Tibial nerve (tissue), 4 donors: Measurements from ENCODE around the gene CAMSAP1.

Experiments
- EP300 ChIP-seq, 2 donors: sonication (generic); formaldehyde crosslinking; IDR thresholded peaks; one replicate each; pipeline ENCODE4 v1.6.1; 2017; ENCODE audit warnings: antibody characterized with exemption in 2 of 2, mild to moderate bottlenecking in 1 of 2
- POLR2A ChIP-seq, 2 donors: fragments of 450-650 bp; IDR thresholded peaks; one replicate each; pipeline ENCODE4 v1.6.1; 2017; ENCODE audit warnings: antibody characterized with exemption in 2 of 2, mild to moderate bottlenecking in 2 of 2, moderate library complexity in 2 of 2
- TF ChIP-seq, protein P1 (sequence below), 5 experiments: fragments of 200-600 bp in 3 of 5; fragments of 450-650 bp in 2 of 5; sonication (generic) in 3 of 5; IDR thresholded peaks; one replicate each; pipeline ENCODE4 v1.5.1; 2016 to 2019; ENCODE audit warnings: antibody characterized with exemption in 5 of 5, mild to moderate bottlenecking in 3 of 5, moderate library complexity in 2 of 5

DNA sequence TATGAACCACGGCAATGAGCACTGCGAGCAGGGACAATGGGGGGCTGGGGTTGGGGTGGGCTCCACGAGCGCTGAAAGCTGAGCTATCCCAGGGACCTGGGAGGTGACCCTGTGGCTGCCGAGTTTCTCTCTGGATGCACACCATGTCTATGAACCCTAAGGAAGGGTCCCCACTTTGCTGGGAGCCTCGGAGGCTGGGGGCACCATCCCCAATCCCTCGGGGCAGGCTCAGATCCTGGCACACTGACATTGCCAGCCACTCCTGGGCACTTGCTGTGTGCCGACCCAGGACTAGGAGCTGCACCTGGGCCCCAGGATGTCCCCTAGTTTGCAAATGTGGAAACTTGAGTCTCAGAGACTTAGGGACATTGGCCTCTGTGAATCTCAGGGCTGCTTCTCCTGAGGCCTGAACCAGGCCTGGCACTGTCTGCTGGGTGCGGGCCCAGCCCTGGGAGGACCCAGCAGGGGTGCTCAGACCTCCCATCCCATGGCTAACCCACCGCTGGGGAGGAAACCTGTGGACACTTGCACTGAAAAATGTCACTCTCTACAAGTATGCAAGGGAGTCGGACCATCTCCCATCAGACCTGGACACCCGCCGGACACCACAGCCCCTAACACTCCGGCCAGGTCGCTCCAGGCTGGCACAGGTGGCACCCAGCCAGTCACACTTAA lies 13.0 kb upstream of the CAMSAP1 start:
- TF ChIP-seq POLR2A (IDR thresholded peaks at IDR 0.05) (no peak), EP300 (IDR thresholded peaks at IDR 0.05) (no peak)
- TF ChIP-seq, protein P1, sequence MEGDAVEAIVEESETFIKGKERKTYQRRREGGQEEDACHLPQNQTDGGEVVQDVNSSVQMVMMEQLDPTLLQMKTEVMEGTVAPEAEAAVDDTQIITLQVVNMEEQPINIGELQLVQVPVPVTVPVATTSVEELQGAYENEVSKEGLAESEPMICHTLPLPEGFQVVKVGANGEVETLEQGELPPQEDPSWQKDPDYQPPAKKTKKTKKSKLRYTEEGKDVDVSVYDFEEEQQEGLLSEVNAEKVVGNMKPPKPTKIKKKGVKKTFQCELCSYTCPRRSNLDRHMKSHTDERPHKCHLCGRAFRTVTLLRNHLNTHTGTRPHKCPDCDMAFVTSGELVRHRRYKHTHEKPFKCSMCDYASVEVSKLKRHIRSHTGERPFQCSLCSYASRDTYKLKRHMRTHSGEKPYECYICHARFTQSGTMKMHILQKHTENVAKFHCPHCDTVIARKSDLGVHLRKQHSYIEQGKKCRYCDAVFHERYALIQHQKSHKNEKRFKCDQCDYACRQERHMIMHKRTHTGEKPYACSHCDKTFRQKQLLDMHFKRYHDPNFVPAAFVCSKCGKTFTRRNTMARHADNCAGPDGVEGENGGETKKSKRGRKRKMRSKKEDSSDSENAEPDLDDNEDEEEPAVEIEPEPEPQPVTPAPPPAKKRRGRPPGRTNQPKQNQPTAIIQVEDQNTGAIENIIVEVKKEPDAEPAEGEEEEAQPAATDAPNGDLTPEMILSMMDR (IDR thresholded peaks at IDR 0.05): no peak
